GM20000 (cell line): Measurements from ENCODE around the gene SUSD6.

Experiments
- DNase-seq: peaks from one replicate; pipeline ENCODE4 v3.0.0; 2012; ENCODE audit warnings: low spot score
- TF ChIP-seq, protein P1 (sequence below): IDR thresholded peaks from 2 replicates; pipeline ENCODE4 v1.5.1; 2012; ENCODE audit warnings: mild to moderate bottlenecking, control low read depth; ENCODE audit errors: extremely low read depth, missing control alignments

SUSD6 gene

GRCh38 chr14:69741055-69741454, 129.7 kb downstream of the SUSD6 start:
- TF ChIP-seq, protein P1, sequence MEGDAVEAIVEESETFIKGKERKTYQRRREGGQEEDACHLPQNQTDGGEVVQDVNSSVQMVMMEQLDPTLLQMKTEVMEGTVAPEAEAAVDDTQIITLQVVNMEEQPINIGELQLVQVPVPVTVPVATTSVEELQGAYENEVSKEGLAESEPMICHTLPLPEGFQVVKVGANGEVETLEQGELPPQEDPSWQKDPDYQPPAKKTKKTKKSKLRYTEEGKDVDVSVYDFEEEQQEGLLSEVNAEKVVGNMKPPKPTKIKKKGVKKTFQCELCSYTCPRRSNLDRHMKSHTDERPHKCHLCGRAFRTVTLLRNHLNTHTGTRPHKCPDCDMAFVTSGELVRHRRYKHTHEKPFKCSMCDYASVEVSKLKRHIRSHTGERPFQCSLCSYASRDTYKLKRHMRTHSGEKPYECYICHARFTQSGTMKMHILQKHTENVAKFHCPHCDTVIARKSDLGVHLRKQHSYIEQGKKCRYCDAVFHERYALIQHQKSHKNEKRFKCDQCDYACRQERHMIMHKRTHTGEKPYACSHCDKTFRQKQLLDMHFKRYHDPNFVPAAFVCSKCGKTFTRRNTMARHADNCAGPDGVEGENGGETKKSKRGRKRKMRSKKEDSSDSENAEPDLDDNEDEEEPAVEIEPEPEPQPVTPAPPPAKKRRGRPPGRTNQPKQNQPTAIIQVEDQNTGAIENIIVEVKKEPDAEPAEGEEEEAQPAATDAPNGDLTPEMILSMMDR: no peak
- no peak for DNase-seq

GRCh38 chr14:69749956-69750355, 138.6 kb downstream of the SUSD6 start:
- no peak for DNase-seq
- TF ChIP-seq, protein P1: no peak

DNA sequence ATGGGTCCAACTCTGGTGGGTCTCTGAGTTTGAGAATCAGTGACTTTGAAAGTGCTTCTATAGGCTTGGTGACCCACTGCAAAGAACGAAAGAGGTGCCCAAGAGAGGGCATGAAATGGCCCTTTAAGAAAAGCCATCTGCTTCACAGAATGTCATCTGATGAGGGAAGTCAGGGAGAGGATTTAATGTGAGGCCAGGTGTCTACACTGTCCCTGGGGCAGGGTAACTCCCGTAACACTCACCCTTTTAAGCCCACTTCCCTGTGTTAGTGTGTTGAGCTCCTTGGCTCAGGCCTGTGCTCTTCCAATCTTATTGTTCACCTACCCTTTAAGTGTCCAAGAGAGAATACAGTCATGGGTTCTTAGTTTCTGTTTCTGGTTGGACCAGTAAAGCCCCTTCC, 139.1 kb downstream of the SUSD6 start:
- DNase-seq: no peak
- TF ChIP-seq, protein P1: no peak

DNA sequence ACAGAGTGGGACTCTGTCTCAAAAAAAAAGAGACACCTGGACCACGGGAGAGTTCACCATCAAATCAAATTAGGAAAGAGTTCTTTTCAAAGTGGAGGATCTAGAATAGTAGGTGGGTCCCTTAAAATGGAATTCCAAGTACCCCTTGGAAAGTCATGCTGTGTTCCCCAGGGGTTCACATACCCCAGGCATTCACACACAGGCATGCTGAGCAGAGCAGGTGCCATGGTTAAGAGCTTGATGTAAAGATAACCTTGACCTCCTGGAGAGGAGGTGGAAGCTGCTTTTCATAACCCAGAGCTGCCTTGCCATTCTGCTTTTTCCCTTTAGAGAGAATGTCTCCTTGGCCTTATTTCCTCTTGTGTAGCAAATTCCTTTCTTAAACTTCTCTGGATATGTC, 141.4 kb downstream of the SUSD6 start:
- TF ChIP-seq, protein P1: no peak
- no peak for DNase-seq

DNA sequence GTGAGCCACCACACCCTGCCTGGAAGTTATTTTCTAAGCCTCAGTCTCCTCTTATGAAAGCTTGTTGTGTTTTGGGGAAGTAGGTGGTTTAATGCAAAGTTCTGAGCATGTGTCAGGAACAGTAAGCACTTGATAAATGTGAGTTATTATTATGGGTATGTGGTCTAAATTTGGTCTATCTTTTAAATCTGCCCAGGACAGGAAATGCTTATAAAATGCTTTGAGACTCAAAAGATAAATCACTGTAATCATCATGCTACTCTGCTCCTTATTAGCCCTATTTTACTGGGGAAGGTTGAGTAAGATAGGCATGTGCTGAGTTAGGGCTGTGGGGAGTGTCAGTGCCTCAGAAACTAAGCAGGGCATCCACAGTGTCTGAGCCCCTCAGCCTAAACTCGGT, 142.5 kb downstream of the SUSD6 start:
- no peak for DNase-seq
- TF ChIP-seq, protein P1: no peak

DNA sequence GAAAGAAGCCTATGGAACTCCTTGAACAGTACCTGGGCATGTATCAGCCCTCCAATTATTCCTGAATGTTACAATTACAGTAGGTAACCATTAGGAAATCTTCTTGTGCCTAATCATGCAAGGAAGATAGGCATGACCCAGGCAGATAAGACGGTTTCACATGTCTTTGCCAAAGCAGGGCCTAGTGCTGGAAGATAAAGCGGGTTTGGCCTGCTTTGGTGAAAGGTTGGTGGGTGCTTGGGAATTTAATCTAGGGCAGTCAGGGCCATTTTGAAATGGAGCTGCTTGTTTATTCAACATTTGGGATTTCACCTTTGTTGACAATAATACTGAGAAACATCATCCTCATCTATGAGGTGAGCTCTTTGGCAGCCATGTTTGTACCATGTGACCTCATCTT, 143.1 kb downstream of the SUSD6 start:
- TF ChIP-seq, protein P1: no peak
- DNase-seq: no peak

DNA sequence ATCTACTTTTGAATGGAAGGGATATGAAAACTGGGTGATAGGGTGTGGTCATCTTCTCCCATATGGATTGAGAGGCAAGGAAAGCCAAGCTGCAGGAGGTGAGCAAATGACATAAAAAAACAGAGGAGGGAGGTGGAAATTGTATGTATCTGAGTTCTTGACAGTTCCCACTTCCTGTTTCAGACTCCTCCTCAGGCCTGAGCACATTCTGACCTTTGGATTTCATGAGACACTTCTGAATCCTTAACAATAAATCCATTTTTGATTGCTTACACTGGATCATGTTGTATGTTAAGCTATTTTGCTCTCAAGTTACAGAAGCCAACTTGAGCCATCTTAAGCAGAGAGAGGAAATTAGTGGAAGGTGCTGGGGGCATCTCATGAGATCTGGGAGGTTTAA, 143.9 kb downstream of the SUSD6 start:
- no peak for DNase-seq
- TF ChIP-seq, protein P1: no peak

DNA sequence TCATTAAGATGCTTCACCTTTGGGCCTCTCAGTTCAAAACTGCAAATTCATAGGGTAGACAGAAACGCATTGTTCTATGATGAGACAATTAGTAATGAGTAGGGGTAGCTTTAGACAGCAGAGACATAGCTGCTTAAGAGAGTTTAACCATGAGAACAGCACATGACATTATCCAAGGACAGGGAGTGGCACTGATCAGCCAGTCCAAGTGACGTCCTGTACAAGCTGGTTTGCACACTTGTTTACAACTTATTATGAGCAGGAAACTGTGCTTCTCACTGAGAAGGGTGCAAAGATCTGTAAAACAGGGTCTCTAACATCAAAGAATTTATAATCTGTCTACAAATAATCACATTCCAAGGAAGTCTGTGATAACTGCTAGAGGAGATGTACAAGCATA, 144.4 kb downstream of the SUSD6 start:
- no peak for DNase-seq
- TF ChIP-seq, protein P1: no peak
